GOT3 (cell line): Measurements from ENCODE around the gene TTLL11.
"Not testable (repeated sequence)": the region's sequence is repeated elsewhere in the genome, so short reads cannot be mapped to it uniquely, and the experiment has no call there.

Source experiments
- DNase-seq: peaks from one replicate; lab custom pipeline; 2025; ENCODE audit warnings: mixed read lengths; lab: John Stamatoyannopoulos, UW

Gene TTLL11

DNA sequence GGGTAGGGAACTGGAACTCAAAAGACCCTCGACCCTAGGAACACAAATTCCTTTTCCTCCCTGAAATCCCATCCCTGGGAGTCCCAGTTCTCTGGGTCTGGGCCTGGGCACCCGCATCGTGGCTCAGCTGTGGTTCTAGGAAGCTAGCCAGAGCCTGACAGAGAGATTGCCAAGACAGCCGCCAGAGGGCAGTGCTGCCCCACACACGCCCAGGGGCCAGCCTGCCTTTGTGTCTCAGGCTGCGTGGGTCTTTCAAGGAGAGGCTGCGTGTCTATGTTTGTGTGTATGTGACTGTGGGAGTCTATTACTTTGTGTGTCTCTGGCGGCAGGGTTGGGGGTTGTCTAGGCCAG, 32.0 kb upstream of the TTLL11 start:
- peak; percentile 10 for DNase-seq

DNA sequence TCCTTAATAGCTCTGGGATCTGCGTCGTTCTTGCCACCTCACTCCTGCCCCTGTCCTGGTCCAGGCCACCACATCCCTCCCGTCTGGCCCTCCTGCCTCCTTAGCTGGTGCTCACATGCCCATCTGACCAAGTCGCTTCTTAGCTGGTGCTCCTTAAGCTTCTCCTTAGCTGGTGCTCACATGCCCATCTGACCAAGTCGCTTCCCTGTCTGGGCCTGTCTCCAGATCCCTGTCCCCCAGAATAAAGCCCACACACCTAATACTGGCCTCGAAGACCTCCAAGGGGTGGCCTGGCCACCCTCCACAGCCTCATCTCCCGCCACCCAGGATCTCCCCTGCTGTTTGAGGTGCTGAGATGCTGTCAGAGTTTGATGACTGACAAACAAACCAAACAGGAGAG, 31.4 kb upstream of the TTLL11 start:
- no peak for DNase-seq

DNA sequence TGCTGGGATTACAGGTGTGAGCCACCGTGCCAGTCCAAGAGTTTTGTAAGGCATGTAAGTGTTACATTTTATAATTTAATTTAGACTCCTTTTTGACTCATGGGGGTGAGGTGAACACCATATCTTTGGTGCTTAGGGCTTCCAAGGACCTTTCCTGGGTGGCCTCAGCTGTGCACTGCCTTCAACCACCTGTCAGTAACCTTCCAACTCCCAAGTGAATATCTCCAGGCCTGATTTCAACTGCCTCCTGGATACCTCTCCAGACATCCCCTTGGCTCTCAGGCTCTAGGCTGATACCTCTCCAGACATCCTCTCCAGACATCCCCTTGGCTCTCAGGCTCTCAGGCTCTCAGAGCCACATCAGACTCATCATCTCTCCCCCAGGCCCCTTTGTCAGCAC, 30.9 kb upstream of the TTLL11 start:
- no peak for DNase-seq

DNA sequence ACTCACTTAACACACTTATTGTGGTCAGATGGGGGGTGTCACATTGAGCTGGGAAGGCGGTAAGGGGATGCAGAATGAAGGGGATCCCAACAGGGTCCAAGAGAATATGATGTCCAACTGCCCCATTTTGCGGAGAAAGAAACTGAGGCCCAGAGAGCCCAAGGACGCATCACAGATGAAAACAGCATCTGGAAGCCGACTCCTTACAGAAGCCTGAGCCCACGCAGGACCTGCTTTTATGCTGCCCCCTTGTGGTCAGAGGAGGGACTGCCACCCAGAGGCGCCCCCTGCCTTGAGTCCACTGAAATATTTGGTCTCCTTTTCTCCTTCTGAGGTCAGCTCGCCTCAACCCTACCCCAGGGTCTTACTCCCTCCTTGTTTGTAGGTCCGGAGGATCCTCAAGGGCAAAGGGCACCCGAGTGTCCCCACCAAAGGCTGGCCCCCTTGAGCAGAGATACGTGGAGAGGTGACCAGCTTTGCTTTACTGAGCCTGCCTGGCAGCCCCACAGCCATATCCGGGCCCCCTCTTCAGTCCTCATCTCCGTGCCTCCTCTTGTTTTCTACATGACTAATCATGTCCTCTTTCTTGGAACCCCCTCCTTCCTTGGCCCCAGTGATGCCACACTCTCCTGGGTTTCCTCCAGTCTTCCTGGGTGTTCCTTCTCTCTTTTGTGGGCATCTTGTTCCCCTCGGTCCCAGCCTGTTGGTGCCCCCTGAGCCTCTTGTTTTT, 30.0 kb upstream of the TTLL11 start:
- no peak for DNase-seq

DNA sequence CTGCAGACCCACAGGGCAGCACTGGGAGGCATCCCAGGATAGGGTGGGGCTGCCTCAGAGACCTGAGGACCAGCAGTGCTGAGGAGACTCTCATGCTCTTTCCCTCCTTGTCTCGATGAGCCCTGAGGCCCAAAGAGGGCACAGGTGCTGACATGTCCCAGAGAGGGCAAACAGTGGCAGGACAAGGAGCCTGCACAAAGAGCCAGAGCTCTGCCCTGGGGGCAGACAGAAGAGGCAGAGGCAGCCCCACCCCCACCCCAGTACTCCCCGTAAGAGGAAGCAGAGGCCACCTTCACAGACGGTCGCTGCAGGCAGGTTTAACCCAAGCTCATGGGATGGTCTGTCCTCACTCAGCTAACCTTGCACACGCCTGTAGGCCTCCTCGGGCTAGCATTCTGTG, 29.4 kb upstream of the TTLL11 start:
- no peak for DNase-seq

DNA sequence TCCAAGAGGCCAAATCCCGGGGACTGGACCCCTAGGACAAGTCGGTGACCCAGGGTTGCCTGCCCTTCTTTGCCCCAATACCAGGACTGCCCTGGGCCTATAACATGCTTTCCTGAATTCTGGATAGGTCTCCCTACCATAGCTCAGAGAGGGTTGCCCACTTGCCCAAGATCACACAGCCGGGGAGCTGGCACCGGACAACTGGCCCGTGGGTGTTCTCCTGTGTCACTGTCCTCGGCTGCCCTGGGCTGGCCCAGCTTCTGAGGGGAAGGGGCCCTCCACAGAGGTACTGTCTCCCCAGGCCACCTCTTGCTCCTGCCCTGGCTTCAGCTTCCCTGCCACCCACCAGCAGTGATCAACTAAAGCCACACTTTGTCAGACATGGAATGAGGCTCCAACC, 28.8 kb upstream of the TTLL11 start:
- DNase-seq, result no peak

DNA sequence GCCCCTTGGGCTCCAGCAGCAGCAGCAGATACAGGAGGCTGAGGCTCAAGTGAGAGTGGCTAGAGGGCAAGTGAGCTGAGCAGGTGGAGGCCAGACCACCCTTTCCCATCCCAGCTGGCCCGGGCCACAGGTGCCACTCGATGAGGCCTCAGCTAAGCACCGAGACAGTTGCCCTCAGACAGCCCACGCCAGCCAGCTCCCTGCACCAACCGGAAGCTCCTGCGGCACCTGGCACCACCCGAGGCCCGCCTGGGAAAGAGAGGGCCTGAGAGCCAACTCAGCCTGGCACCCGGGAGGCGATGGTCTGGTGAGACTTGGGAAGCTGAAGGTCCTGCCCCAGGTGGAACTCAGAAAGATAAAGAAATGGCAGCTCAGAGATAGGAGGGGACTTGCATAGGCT, 28.3 kb upstream of the TTLL11 start:
- no peak for DNase-seq

DNA sequence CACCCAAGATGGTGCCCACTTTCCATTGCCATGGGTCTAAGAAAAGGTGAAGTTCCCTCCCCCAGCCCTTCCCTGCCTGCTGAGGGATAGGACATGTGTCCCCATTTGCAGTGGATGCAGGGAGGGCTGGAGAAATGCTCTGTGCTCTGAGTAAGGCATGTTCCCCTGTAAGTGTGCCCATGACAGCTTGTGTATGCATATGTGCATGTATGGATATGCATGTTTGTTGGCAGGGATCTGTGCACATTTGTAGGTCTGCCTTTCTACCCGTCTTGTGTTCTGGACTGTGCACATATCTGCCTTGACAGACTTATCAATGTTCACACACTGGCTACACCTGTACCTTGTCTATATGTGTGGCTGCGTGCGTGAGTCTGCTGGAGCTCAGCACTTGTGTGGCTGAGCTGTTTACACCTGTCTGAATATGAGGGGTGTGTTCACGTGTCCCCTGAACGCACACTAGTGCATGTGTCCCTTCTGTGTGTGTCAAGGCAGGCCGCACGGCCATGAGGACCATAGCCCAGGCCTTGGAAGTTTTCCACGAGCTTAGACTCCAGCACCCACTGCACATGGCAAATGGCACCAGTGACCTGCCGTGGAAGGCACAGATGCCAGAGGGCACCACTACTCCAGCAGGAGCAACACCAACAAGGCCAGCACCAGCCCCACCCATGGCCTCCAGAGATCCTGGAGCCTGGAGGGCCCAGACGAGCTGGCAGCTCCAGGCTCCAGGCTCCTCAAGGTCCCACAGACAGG, 27.4 kb upstream of the TTLL11 start:
- no peak for DNase-seq

DNA sequence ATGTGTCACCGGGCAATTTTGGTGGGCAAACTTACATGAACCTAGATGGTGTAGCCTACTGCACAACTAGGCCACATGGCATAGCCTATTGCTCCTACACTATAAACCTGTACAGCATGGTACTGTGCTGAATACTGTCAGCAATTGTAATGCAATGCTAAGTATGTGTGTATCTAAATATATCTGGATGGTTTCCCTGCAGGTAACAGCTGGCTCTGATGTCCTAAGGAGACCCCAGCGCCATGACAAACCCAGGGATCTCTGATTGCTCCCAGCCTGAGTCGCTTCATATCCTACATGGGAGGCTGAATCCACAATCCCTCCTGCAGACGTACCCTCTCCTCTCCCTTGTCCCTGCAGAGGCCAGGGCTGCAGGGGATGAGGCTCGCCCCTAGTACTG, 26.6 kb upstream of the TTLL11 start:
- no peak for DNase-seq

DNA sequence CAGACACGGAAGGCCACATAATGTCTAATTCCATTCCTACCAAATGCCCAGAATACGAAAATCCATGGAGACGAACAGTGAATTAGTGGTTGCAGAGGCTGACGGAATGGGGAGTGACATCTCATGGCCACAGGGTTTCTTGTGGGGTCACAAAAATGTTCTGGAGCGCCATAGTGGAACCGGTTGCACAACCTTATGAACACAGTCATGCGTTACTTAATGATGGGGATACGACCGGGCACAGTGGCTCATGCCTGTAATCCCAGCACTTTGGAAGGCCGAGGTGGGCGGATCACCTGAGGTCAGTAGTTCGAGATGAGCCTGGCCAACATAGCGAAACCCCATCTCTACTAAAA, 26.0 kb upstream of the TTLL11 start:
- DNase-seq, result no peak

DNA sequence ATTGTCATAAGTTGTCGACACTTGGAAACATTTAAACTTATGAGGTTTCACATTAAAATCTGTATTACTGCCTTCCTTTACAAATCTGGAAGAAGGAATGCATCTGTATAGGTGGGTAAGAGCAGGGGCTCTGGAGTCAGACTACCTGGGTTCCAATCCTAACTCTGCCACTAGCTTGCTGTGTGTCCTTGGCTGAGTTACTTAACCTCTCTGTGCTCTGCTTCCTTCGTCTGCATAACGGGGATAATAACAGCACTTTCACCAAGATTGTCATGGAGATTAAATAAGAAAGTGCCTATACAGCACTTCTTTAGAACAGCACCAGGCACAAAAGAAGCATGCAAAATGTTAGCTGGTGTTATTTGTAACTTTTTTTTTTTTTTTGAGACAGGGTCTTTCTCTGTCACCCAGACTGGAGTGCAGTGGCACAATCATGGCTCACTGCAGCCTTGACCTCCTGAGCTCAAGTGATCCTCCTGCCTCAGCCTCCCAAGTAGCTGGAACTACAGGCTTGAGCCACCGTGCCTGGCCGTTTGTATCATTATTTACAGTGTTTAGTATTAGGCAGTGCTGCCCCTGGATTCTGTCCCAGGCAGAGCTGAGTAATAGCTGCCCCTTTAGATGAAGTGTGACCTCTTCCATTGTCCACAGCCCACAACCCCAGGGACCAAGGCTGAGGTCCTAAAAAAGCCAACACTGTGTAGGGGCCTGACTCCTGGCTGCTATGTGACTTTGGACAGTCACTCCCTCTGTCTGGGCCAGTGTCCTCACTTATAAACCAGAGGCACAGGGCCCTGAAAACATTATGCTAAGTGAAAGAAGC, 25.4 kb upstream of the TTLL11 start:
- DNase-seq, result no peak

DNA sequence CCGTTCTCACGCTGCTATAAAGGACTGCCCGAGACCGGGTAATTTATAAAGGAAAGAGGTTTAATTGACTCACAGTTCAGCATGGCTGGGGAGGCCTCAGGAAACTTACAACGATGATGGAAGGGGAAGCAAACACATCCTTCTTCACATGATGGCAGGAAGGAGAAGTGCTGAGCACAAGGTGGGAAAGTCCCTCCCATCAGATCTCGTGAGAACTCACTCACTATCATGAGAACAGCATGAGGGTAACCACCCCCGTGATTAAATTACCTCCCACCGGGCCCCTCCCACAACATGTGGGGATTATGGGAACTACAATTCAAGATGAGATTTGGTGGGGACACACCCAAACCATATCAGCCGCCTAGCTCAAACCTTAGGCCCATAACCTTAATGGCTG, 24.1 kb upstream of the TTLL11 start:
- DNase-seq, result not testable (repeated sequence)

DNA sequence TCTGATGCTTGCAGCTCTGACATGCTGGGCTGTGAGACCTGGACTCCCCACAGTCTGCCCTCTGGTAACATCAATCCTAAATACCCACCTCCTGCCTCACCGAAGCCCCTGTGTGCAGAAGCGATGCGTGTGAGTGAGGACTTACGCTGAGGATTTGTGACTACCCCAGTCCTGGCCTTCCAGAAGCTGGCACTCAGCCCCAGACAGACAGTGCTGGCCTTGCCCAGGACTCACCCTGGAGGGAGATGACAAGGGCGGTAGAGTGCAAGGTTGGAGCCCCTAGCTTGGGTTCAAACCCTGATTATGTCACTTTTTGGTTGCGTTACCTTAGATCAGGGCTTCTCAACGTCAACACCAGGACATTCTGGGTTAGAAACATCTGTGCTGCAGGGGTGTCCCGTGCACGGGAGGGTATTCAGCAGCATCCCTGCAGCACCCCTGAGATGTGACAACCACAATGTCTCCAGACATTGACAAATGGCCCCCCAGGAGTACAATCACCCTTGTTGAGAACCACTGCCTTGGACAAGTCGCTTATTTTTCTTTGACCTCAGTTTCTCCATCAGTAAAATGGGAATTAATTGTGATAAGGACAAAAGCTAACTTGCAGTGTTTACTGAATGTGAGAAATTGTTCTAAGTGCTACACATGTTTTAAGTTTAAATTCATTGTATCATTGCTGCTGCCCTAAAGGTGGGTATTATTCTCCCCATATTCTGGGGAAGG, 23.5 kb upstream of the TTLL11 start:
- DNase-seq, result no peak

DNA sequence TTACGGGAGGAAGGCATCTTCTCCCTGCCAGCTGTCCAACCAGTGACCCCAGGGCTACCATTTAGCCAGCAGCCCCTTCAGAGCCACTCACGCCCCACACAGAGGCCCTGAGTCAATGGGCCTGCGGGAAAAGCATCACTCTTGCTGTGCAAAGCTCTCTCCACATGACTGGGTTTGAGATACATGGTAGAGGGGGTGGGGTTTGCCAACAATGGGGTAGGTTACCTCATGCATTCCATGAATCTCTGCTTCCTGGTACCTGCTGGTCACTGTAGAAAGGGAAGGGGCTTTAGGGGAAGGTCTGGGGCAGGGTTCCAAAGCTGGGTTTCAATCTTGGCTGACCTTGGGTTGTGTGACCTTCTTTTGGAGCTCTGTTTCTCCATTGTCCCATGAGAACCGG, 22.9 kb upstream of the TTLL11 start:
- no peak for DNase-seq

DNA sequence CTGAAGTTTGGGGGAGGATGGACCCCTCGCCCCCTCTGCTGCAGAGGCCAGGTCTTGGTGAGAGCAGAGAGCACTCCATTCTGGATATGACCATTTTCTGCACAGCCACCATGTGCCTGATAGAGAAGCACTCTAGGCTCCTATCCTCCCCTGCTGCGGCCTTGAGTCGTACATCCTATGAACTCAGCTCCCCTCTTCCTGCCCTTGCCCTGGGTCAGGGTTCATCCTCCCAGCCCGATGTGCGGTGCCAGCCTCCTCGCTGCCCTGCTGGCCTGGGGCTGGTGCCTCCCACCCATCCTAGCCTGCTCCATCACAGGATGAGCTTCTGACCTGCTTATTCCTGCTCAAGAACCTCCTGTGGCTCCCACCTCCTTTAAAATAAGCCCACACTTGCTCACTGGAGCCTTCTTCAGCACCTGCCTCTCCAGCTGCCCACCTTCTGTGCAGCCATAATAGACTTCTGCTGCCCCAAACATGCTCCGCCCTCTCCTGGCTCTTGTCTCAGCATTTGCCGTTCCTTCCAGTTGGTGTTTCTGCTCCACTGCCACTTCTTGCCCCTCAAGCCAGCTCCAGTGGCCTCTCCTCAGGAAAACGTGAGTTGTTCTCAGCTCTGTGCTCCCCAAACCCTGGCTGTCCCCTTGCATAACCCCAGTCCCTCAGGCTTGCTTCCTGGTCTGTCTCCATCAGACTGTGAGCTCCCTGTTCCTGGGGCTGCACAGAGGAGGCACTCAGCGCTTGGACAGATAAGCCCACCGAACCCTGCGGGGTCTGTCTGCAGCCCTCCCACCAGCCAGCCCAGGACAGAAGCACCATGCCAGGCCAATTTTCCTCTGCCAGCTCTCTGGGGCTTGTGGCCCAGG, 22.3 kb upstream of the TTLL11 start:
- DNase-seq, result no peak

DNA sequence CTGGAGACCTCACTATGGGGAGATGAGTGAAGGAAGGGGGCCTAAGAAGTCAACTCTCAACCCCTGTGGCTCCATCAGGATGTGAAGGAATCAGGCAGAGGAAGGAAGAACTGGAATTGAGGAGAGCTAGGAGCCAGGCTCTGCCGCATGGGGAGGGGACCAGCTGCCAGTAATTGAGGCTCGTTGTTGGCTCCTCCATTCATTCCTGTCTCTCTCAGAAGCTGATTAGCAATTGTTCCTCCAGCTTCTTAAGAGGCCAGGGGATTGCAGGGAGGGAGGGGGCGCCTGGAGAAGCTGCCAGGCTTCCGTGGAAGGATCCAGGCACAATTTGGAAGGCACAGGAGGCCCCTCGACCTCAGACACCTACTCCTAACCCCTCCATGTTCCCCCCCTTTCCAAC, 20.5 kb upstream of the TTLL11 start:
- no peak for DNase-seq

DNA sequence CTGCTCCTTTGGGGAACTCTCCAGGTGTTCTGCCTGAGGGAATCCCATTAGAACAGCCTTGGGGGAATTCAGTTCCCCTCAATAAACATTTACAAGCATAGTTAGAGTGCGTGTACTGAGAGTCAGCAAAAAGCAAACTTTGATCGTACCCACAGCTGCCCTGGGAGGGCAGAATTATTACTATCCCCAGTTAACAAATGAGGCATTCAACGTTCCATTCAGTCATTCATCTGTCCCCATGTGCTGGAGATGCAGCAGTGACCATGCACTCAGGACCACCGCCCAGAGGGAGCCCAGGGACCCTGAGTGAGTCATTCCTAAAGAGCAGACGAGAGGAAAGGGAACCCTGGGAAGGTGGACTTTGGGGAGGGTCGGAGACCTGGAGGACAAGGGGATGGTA, 19.1 kb upstream of the TTLL11 start:
- DNase-seq, result no peak

DNA sequence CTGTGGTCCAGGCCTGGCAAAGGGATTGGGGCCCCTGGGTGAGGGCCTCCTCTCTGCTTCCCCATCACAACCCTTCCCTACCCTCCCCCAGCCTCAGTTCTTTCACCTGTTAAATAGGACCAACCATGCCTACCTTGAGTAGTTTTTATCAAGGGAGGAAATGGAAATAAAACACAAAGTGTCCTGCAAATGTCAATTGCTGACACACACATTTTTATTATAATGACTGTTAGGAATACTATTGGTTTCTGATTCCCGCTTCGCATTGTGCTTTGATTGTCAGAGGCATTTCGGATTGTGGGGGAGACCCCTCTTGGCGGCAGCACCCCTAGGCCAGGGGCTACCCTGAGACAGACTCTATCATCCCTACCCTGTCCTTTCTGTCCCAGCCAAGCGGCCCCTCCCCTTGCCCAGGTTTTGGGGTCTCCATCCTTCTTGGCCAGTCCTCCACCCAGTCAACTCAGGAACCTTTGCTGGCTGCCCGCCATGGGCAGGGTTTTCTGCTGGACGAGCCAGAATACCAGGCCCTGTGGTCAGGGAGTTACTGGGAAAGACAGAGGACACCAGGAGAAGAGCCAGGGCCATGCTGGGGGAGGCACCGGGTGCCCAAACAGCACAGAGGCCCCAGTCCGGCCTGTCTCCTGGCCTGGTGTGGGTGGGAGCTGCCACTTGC, 18.4 kb upstream of the TTLL11 start:
- DNase-seq, result no peak

DNA sequence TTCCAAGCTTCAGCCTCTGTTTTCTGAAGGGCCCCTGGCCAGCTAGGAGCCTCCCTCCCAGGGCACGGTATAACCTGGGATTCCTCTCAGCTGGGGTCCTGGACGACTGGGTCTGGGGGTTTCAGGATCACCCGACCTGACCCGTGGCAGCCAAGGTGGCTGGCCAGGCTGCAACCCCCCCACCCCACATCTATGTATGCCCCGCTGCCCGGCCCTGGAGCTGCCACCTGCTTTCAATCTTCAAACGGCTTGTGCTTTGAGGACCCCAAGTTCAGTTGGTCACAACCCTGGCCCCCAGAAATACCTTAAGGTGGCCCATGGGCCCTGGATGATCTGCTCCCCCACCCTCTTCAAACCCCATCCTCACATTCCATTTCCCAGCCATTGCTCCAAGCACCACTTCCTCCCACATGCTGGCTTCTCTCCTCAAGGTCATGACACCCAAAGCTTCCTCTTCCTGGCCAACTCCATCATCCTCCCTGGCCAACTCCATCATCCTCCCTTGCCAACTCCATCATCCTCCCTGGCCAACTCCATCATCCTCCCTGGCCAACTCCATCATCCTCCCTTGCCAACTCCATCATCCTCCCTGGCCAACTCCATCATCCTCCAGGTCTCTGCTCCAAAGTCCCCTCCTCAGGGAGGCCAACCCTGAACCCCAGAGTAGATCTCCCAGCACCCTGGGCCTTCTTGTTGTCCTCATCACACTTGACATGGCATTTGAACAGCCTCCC, 17.2 kb upstream of the TTLL11 start:
- DNase-seq, result no peak
